Kidney glomerular epithelial cell (primary cell): Measurements from ENCODE around the gene ANTKMT.

Source experiments
- DNase-seq: peaks from one replicate; lab custom pipeline; 2025; lab: John Stamatoyannopoulos, UW

Gene ANTKMT, protein sequence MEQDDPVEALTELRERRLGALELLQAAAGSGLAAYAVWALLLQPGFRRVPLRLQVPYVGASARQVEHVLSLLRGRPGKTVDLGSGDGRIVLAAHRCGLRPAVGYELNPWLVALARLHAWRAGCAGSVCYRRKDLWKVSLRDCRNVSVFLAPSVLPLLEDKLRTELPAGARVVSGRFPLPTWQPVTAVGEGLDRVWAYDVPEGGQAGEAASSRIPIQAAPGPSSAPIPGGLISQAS

DNA sequence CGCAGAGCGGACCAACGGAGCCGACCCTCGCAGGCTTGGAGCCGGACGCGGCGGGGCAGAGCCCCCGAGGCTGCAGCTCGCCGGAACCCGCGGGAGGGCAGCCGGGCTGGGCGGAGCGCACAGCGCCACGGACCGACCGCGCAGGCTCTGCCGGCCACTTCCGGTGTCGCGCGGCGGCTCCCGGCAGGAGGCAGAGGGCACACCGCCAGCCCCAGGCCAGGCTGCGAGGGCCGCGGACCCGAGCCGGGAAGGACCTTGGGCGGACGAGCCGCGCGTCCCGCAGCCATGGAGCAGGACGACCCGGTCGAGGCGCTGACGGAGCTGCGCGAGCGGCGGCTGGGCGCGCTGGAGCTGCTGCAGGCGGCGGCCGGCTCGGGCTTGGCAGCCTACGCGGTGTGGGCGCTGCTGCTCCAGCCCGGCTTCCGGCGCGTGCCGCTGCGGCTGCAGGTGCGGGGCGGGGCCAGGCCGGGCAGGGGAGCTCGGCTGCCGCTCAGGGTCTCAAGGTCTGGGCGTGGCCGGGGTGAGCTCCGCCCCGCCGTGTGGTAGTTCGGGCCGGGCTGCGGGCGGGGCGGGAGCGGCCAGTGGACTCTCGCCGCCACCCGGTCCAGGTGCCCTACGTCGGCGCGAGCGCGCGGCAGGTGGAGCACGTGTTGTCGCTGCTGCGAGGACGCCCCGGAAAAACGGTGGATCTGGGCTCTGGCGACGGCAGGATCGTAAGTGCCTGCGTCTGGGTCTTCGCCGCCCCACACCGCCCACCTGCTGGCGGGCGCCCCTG is at the start of gene ANTKMT:
Gene ANTKMT (plus strand): TSS at position 157 of the 775 bp plus-strand sequence. CDS start 129 bp downstream, at position 286.
- DNase-seq = peak; percentile 46

DNA sequence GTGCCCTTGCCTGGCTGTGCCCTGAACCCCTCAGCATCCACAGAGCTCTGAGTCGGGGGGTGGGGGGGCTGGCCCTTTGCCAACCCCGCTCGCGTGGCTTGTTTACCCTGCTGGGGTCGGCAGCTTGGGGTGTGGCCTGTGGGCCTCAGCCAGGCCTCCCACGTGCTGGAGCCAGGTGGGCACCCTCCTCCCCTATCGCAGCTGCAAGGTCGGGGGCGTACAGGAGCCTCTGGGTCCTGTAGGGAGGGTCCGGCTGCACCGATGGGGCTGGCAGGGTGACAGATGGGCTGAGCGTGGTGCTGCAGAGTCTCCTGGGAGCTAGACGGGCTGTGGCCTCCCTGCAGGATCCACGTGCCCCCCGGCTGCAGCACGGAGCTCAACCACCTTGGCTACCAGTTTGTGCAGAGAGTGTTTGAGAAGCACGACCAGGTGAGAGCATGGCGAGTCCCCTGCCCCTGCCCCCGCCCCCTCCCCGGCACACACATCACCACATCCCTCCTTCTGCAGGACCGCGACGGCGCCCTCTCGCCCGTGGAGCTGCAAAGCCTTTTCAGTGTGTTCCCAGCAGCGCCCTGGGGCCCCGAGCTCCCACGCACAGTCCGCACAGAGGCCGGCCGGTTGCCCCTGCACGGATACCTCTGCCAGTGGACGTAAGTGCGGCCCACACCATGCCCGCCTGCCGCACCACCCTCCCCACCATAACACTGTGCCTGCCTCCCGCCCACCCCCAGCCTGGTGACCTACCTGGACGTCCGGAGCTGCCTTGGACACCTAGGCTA is 49.4 kb upstream of the ANTKMT start:
- DNase-seq = no peak

DNA sequence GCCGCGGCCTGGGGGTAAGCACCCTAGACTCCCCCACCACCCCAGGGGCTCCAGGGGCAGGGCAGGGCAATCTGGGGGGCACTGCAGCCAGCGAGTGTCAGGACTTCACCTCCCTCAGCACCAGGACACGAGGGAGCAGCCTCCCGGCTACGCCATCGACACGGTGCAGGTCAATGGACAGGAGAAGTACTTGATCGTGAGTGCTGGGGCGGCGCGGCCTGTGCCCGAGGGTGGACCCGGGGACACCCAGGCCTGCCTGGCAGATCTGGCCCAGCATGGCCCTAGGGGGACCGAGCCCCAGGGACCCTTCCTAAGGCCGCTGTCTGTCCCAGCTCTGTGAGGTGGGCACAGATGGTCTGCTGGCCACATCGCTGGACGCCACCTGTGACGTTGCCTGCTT is 48.6 kb upstream of the ANTKMT start:
- DNase-seq = no peak

DNA sequence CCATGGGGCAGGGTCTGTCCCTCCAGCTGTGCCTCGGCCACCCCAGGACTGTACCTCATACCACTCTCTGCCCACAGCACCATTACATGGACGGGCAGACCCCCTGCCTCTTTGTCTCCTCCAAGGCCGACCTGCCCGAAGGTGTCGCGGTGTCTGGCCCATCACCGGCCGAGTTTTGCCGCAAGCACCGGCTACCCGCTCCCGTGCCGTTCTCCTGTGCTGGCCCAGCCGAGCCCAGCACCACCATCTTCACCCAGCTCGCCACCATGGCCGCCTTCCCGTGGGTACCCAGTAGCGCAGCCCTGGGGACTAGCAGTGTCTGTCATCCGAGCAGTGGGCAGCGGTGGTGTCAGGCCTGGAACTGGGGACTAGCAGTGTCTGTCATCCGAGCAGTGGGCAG is 48.1 kb upstream of the ANTKMT start:
- no peak for DNase-seq

DNA sequence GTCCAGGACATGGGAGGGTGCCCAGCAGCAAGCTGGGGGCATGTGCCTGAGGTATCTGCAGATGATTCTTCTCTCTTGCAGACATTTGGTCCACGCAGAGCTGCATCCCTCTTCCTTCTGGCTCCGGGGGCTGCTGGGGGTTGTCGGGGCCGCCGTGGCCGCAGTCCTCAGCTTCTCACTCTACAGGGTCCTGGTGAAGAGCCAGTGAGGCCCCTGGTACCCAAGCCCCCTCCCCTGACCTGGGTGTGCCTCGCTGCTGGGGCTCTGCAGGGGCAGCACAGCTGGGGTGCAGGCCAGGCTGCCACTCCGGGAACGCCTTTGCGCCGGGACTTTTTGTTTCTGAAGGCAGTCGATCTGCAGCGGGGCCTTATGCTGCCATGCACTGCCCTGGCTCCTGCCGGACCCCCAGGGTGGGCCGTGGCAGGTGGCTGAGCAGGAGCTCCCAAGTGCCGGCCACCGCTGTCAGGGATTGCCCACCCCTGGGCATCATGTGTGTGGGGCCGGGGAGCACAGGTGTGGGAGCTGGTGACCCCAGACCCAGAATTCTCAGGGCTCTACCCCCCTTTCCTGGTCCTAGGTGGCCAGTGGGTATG is 47.5 kb upstream of the ANTKMT start:
- no peak for DNase-seq

DNA sequence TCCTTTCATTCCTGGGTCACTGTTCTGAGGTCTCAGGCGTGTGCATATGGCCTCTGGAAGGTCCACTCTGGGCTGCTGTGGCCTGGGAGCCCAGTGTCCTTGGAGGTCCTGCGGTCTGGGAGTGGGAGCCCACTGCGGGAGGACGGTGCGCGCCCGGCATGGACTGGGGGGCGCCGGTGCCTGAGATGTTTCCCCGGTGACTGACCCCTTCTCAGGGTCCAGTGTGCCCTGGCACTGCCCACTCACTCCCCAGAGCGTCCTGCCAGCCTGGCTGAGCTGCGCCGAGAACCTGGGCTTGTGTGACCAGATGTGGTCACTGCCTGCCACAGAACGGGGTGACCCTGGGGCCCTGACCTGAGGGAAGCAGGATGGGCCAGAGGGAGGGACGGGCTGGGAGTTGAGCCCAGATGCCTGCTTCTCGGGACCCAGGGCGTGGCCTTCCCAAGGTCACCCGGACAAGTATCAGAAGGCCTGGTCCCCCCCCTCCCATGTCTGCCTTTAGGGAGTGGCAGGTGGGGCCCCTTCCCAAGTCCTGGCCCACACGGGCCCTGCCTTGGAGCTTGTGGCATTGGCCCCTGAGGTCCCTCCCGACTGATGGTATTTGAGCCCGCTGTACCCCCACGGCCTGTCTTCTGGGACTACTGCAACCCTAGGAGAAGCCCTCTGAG is 46.6 kb upstream of the ANTKMT start:
- no peak for DNase-seq

DNA sequence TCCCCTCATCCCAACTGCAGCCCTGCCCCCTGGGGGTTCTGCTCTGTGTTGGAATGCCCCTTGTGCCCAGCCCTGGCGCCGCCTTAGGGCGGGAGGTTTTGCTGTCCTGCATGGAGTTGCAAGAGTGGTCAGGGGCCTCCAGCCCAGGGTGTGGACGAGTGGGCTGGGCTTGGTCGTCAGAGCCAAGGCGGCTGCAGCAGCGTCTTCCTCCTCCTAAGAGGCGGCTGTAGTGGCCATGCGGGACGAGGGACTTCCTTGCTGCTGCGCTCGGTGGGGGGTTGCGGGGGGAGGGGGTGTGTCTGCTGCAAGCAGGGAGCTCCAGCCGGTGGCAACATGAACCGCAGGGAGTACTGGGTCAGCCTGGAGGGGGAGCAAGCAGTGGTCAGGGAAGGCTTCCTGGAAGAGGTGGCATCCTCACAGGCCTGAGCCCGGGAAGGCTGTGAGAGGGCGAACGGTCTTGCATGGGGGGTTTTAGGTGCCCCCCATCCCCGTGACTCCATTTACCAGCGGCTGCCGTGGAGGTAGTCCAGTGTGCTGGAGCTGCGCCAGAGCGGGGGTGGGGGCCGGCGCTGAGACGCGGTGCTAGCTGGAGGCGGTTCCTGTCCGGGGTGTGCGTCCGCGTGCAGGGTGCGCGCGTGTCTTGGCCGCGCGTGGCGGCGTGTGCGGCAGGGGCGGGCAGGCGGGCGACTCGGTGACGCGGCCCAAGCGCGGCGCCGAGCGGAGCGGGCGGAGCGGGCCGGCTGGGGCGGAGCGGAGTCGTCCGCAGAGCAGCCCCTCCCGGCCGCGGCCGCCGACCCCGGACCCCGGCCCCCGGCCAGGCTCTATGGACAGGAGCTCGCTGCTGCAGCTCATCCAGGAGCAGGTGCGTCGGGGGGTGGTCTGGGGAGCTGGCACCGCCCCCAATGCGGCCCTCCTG is 45.7 kb upstream of the ANTKMT start, which contains the start of gene RHBDL1:
Gene RHBDL1 (plus strand): TSS at position 704 of the 916 bp plus-strand sequence. CDS start 120 bp downstream, at position 824.
- DNase-seq = no peak

DNA sequence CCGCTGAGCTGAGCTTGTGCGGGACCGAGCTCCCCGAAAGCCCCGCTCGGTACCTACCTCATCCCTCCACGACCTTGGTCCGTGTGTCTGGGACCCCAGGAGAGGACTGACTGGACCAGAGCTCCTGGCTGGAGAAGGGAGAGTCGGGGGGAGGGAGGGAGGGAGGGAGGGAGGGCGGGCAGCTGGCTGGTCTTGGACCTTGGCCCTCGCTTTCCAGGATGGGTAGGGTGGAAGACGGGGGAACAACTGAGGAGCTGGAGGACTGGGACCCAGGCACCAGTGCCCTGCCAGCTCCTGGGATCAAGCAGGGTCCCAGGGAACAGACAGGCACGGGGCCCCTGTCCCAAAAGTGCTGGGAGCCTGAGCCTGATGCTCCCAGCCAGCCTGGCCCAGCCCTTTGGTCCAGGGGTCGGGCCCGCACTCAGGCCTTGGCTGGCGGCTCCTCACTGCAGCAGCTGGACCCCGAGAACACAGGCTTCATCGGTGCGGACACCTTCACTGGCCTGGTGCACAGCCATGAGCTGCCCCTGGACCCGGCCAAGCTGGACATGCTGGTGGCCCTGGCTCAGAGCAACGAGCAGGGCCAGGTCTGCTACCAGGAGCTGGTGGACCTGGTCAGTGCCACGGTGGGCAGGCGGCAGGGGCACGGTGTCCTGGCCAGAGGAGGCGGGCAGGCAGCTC is 44.9 kb upstream of the ANTKMT start:
- DNase-seq = no peak

DNA sequence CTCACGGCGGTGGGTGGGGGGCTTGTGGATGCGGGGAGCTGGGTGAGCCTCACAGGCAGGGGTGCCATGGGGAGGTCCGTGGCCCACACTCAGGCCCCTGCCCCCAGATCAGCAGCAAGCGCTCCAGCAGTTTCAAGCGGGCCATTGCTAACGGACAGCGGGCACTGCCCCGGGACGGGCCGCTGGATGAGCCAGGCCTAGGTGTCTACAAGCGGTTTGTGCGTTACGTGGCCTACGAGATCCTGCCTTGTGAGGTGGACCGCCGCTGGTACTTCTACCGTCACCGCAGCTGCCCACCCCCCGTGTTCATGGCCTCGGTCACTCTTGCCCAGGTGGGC is 44.4 kb upstream of the ANTKMT start:
- DNase-seq = no peak

DNA sequence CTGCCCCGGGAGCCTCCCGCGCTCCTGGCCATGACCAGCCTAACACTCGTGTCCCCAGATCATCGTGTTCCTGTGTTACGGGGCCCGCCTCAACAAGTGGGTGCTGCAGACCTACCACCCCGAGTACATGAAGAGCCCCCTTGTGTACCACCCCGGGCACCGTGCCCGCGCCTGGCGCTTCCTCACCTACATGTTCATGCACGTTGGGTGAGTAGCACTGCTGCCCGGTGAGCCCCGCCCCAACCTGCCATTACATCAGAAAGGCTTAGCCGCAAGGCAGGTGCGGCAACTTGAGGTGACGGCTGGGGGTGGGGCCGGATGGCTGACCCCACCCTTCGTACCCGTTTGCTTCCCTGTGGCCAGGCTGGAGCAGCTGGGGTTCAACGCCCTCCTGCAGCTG is 44.0 kb upstream of the ANTKMT start:
- no peak for DNase-seq

DNA sequence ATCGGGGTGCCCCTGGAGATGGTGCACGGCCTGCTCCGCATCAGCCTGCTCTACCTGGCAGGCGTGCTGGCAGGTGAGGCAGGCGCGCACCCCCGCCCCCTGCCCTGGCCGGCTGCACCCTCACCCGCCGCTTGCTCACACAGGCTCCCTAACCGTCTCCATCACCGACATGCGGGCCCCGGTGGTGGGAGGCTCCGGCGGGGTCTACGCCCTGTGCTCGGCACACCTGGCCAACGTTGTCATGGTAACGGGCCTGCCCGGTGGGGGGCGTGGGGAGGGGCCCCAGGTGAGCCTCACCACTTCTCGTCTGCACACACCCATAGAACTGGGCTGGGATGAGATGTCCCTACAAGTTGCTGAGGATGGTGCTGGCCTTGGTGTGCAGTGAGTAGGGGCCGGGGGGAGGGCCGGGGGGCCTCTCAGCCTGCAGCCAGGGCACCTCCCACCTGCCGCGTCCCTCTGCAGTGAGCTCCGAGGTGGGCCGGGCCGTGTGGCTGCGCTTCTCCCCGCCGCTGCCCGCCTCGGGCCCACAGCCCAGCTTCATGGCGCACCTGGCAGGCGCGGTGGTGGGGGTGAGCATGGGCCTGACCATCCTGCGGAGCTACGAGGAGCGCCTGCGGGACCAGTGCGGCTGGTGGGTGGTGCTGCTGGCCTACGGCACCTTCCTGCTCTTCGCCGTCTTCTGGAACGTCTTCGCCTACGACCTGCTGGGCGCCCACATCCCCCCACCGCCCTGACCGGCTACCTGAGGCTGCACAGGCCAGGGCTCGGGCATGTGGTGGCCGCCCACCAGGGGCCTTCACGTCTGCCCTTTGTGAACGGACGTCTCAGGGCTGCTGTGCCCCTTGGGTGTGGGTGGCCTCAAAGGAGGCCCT is 43.4 kb upstream of the ANTKMT start:
- DNase-seq = no peak

DNA sequence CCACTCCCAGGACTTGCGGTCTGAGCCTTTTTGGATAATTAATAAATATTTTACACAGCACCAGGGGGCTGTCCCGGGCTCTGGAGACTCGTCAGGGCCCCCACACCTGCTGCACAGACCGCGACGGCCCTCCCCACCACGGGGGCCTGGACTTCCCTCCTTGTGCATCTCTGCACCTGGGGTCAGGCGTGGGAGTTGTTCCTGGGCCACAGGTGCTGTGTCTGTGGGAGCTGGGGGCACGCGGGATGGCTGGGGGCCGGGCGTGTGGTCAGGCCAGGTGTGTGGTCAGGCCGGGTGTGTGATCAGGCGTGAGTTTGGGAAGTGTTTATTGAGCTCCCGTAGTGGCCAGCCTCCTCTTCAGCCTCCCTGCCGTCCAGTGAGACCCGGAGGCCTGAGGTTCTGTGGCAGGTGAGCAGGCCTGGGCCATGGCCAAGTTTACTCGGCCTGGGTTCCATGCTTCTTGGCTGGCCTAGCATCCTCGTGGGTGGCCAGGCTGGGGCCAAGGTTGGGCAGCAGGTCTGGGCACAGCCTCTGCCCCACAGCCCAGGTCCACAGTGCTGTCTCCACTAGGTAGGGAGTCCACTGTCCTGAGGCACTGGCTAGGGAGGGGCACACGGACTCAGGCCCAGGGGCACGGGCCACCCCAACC is 42.6 kb upstream of the ANTKMT start:
- no peak for DNase-seq

DNA sequence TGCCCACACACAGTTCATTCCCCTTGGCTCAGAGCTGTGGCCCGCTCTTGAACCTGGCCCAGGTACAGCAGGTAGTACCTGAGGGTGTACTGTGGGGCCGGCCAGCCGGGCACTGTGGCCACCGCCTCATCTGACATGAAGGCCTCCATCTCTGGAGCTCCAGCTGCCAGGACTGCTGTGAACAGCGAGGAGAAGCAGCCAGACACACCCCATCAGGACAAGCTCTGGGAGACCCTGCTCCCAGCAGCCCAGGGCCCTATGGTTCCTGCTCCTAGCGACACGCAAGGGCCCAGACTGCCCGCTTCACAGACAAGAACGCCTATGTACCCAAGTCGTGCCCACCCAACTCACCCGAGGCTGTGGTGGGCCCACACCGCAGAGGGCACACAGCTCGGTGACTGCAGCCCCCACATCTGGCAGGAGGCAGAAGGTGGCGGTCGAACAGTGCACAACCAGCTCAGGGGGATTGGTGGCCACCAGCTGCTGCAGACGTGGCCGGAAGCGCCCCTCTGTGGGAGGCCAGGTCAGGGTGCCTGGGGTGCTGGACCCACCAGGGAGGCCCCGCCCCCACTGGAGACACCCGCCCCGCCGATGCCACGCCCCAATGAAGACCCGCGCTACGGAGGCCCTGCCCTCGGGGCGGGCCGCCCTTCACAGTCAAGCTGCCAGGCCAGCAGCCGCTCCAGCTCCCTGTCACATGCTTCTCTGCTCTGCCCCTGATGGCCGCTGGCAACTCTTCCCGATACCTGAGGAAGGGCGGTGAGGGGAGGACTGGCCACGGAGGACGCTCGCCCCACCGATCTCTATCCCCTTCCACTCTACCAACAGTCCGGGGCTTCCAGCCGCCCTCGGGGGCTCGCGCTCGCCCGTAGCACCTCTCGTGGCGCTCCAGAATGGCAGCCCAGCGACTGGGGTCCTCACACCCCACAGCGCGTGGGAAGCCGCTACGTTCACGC is 41.8 kb upstream of the ANTKMT start:
- DNase-seq = peak; percentile 33

DNA sequence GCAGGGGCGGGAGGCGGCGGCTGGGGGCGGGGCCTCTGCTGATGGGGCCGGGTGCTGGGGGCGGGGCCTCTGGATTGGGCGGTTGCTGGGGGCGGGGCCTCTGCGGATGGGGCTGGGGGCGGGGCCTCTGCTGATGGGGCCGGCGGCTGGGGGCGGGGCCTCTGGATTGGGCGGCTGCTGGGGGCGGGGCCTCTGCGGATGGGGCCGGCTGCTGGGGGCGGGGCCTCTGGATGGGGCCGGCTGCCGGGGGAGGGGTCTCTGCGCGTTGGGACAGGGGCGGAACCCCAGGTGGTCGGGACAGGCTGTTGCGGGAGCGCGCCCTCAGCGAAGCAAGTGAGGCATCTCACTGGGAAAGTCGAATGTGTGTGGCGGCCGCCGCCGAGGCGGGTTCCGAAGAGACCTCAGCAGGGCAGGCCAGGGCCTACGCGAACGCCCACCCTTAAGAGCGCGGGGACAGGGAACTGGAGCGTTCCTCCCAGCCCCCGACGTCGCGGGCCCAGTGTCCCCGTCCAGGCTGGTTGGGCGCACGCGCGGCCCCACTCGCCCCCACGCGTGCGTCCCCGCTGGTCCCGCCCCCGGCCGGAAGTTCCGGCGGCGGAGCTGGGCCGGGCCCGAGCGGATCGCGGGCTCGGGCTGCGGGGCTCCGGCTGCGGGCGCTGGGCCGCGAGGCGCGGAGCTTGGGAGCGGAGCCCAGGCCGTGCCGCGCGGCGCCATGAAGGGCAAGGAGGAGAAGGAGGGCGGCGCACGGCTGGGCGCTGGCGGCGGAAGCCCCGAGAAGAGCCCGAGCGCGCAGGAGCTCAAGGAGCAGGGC is 40.9 kb upstream of the ANTKMT start, which contains the start of gene STUB1:
Gene STUB1 (plus strand): TSS at position 597 of the 811 bp plus-strand sequence. CDS start 116 bp downstream, at position 713.
- DNase-seq = peak; percentile 58

DNA sequence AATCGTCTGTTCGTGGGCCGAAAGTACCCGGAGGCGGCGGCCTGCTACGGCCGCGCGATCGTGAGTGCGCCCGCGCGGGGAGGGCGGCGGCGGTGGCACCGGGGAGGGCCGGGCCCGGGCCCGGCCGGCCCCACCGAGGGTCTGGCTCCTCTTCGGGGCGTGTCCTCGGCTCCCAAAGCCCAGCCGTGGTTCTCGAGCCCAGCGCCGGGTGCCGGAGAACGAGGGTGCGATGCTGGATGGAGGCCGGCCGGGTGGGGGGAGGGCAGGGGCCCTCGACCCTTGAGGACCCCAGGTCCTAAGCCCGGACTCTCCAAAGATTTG is 40.4 kb upstream of the ANTKMT start:
- no peak for DNase-seq

DNA sequence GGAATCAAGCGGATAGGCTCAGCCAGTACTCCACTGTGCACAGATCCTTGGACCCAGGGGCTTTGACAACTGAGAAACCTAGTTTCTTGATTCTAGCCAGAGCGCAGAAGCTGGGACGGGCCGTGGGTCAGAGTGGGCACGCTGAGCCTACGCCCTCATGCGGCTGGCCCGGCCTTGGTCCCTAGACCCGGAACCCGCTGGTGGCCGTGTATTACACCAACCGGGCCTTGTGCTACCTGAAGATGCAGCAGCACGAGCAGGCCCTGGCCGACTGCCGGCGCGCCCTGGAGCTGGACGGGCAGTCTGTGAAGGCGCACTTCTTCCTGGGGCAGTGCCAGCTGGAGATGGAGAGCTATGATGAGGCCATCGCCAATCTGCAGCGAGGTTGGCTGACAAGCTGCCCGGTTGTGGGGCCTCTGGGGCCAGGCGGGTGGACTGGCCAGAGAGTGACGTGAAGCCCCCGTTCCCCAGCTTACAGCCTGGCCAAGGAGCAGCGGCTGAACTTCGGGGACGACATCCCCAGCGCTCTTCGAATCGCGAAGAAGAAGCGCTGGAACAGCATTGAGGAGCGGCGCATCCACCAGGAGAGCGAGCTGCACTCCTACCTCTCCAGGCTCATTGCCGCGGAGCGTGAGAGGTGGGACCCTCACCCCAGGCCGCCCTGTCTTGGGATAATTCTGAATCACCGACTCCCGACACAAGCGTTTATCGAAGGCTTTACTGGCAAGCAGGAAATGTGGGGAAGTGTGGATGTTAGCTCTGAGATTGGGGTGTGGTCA is 39.8 kb upstream of the ANTKMT start:
- no peak for DNase-seq
